GM12874 (cell line): ENCODE results near the gene COMT.

Experiments
- TF ChIP-seq, protein P1 (sequence below): IDR thresholded peaks from 2 replicates; pipeline ENCODE4 v1.5.1; 2011; ENCODE audit warnings: low read depth, mild to moderate bottlenecking, control low read depth, low read length, moderate library complexity; ENCODE audit not compliant: insufficient read depth

Gene COMT

DNA sequence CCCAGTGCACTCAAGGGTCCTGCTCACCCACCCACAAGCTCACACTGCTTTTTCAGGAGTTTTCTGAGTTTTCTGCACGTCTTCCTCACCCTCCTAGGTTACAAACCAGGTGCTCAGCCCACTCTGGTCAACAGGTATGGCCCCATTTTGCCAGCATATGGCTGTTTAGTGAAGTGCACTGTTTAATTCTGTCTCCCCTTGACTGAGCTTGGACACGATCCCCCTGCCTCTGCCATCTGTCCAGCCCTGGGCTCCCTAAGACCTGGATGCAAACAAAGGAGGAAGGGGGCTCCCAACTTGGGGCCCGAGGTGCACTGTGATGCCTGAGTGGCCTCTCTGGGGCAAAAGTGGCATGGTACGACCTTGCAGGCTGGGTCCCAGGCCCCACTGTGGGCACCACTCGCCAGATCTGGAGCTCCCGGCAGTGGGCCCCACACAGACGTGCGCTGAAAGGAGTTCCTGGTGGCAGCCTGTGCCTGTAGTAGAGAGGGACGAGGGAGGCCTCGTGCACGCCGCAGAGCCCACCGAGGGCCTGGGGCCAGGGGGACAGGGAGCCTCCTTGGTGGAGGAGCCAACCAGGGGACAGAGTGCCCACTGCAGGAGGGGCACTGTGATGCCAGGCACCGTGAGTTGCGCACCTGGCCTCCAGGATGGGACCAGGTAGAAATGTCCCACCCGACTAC lies 37.3 kb upstream of the COMT start:
- TF ChIP-seq, protein P1, sequence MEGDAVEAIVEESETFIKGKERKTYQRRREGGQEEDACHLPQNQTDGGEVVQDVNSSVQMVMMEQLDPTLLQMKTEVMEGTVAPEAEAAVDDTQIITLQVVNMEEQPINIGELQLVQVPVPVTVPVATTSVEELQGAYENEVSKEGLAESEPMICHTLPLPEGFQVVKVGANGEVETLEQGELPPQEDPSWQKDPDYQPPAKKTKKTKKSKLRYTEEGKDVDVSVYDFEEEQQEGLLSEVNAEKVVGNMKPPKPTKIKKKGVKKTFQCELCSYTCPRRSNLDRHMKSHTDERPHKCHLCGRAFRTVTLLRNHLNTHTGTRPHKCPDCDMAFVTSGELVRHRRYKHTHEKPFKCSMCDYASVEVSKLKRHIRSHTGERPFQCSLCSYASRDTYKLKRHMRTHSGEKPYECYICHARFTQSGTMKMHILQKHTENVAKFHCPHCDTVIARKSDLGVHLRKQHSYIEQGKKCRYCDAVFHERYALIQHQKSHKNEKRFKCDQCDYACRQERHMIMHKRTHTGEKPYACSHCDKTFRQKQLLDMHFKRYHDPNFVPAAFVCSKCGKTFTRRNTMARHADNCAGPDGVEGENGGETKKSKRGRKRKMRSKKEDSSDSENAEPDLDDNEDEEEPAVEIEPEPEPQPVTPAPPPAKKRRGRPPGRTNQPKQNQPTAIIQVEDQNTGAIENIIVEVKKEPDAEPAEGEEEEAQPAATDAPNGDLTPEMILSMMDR = no peak

- TF ChIP-seq, protein P1 = no peak
Observed at GRCh38 chr22:19904935-19905334, 36.6 kb upstream of the COMT start.

GRCh38 chr22:19905347-19906276 lies 36.0 kb upstream of the COMT start:
- TF ChIP-seq, protein P1 = no peak

DNA sequence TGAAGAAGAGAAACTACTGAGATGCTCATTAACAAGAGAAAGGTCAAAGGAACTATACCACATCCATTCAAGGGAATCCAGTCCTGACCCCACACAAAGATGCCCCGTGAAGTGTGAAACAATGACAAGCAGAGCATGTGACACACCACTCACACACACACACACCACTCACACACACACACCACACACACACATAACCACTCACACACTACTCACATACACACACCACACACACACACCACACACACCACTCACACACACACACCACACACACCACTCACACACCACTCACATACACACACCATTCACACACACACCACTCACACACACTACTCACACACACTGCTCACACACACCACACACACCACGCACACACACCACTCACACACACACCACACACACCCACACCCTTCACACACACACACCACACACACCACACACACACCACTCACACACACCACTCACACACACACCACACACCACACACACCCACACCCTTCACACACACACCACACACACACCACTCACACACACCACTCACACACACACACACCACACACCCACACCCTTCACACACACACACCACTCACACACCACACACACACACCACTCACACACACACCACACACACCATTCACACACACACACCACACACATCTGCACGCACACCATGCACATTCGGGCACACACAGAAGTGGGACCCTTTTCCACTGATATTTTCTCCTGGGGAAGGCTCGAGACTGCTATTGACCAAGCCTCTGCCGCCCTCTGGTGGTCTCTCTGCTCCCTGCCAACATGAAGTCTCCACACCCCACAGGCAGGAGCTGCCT lies 32.0 kb upstream of the COMT start:
- TF ChIP-seq, protein P1 = peak; percentile 94

DNA sequence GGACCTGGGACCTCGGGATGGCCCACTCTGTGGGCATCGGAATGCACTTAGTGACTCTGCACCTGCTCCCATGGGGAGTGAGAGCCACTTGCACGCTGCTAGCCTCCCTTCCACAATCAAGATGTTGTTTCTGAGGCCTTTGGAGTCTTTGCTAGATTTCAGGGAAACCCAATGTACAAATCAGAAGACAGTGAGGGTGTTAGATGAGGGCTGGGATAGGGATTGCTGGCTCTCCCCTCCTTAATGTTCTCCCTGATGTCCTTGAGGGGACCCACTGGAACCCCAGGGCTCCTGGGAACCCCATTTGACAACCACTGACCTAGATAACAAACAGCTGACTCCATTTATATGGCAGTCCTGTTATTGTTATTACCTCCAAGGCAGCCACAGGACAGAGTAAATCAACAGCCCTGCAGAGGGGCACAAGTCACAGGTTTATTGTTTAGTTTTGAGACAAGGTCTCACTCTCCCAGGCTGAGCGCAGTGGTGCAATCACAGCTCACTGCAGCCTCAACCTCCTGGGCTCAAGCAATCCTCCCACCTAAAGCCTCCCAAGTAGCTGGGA lies 31.3 kb upstream of the COMT start:
- TF ChIP-seq, protein P1 = no peak

DNA sequence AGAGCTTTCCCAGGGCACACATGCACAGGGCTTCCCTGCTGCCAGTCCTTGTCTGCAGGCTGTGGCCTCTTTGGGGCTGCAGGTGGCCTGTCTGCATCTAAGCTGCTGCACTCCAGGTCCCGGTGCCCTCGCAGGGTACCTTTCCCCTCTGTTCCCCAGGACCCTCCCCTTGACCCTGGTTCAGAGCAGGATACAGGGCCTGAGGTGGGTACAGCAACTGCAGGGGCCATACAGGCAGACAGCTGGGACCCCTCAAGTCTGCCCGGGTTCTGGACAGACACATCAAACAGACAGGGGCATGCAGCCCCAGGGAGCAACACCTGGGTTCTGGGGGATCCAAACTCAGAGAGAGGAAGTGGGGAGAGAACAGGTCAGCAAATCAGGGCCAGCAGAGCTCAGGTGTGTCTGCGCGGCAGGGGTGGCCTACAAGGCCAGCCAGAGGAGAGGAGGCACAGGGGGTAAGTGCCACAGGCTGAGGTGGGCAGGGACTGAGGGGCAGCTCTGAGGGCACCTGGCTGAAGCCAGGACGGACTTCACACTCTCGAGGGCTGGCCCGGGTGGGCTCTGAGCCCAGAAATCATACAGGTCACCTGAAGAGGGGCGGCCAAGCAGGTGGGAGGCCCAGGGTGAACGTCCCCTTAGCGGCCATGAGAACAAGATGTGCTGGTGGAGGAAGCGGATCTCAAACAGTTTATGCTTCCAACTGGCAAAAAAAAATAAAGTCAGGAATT lies 29.9 kb upstream of the COMT start:
- TF ChIP-seq, protein P1 = no peak
